CMK (cell line): ENCODE data around the gene CHST11.

Experiments
- DNase-seq: peaks from one replicate; pipeline ENCODE4 v3.0.0-alpha.2; 2010; ENCODE audit warnings: low read depth

The CHST11 gene

DNA sequence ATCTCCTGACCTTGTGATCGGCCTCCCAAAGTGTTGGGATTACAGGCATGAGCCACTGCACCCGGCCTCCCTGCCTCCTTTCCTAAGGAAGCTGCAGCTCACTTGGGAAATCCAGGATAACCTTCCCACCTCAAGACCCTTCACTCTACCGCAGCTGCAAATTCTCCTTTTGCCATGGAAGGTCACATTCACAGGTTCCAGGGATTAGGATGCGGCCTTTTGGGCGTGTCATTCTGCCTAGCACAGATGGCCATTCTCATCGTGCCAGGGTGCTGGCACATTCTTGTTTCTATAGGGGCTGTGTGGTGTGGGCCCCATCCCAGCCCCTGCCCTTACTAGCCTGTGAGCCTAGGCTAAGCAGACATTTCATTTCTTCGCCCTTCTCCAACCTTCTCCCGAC is 219.9 kb downstream of the CHST11 start:
- DNase-seq: no peak

DNA sequence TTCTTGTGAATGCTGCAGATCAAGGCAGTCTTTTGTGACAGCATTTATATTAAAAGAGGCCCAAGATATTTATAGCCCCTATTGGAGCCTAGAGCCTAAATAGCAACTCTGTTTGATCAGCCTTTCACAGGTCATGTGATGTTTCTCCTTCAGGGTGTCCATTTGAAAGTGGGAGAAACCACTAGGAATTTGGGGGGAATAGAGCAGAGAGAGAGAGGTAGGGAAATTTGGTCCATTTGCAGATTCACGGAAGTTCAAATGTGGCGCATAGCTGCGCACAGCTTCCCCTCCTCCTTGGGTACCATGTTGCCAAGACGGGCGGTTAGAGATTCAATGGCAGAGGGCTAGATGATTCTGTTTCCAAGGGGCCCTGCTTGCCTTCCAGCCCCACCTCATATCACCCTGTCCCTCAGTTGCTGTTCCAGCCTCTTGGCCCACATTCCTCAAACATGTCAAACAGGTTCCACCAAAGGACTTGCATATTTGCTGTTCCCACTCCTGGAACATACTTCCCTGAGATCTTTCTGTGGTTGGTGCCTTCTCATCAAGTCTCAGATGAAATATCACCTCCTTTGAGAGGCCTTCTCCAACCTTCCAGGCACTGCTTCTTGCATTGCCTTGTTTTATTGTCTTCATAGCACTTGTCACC is 220.8 kb downstream of the CHST11 start:
- no peak for DNase-seq

DNA sequence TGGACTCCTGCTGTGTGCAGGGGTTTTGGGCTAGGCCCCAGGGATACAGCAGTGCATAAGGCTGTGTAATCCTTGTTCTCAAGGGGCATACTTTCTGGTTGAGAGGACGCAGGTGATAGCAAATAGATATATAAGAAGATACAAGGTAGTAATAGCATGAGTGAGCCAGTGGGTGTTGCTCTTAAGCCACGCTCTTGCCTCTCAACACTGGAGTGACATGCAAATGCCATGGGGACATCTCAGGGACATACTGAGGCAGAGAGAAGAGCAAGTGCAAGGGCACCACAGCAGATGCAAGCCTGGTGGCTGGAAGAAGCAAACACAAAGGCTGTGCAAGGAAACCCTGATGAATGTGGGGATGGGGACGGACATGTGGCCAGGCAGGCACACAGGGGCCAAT is 223.3 kb downstream of the CHST11 start:
- no peak for DNase-seq

- no peak for DNase-seq
Measured at GRCh38 chr12:104680491-104680890, 223.7 kb downstream of the CHST11 start.

GRCh38 chr12:104681012-104681690 is 224.4 kb downstream of the CHST11 start:
- no peak for DNase-seq

GRCh38 chr12:104682790-104683279 is 226.1 kb downstream of the CHST11 start:
- DNase-seq: no peak

DNA sequence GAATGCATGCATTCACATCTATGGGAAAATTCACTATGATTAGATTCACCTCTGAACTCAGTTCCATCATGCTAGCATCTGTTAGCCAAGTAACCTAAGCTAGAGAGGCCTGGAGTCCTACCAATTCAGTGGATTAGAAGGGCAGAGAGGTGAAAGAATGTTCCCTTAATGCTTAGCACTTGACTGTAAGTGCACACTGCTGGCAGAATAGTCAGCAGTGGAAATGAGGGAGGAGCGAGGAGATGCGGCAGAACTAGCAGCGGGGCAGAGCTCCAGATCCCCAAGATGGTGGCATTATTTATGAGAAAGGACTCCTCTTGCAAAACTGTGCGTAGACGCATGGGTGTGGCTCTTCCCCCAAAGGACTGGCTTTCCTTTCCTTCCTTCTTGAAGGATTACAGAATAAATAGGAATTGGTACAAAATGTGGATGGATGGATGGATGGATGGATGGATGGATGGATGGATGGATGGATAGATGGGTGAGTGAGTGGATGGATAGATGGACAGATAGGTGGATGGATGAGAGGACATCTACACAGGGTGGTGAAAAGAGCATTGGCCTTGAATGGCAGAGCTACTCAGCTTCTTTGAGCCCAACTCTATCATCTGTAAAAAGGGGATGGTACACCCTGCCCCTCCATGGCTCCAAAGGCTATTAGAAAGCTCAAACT is 227.2 kb downstream of the CHST11 start:
- no peak for DNase-seq

GRCh38 chr12:104684884-104685283 is 228.1 kb downstream of the CHST11 start:
- DNase-seq: no peak

DNA sequence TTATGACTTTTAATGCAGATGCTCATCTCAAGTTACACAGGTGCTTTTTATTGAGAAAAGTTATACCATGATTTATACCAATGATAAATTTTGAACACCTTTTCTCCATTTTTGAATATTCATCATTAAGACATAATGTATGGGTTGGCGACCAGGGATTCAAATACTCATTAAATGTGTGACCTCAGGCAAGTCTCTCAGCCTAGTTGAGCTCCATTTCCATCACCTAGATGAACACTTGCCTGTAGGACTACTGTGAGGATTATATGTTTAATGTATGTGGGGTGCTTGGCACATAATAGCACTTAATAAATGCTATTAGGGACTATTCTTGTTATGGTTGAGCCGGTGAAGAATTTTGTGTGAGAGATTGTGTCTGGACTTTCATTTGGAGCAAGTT is 228.6 kb downstream of the CHST11 start:
- DNase-seq: no peak

DNA sequence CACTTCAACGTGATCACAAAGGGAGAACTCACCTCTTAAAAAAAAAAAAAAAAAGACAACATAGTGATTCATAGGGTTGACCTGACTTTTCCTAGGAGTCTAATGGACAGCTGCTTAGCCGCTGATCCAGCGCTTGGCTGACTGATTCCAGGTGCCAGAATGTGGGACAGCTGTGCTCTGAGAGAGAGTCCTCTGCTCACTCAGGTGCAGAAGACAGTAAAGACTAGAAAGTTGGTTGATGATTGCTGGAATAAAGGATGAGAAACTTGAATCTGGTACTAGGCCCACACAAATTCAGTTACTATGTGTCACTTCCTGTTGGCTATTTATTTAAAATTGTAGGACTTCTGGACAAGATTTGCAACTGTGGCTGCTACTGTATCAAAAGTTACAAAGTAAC is 229.4 kb downstream of the CHST11 start:
- DNase-seq: no peak

DNA sequence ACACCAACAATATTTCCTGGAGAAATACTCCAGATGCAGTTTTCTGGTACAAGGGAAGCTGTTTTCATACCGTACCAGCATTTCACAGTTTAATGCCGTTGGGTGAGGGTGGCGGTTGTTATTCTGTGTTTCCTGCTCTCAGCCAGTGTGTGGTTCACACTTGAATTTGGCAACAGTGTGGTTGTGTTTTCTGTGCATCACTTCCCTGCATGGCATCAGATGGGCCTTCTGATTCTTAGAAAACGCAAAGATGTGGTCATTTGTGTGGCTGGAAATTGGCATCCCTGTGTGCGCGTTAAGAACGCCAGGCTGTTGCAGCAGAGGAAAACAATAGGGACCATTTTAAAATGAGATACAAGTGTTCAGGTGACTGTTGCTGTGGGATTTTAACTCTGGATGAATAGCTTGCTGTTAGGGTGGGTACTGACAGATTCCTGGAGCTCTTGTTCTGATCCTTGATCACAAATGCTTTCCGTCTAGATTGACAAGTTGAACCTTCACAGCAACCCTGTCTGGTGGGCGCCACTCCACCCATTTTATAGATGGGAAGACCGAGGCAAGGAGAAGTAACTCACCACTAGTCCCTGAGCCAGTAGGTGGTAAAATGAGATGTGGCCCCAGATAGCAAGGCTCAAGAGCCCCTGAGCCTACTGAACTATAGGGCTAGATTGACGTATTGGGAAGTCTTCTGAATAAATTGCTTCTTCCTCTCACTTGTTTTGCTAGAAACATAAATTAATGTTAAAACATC is 231.2 kb downstream of the CHST11 start:
- DNase-seq: no peak

- DNase-seq: no peak
Measured at GRCh38 chr12:104689635-104690034, 232.9 kb downstream of the CHST11 start.

GRCh38 chr12:104691721-104692556 is 235.2 kb downstream of the CHST11 start:
- DNase-seq: no peak

GRCh38 chr12:104692557-104693218 is 235.9 kb downstream of the CHST11 start:
- DNase-seq: no peak

DNA sequence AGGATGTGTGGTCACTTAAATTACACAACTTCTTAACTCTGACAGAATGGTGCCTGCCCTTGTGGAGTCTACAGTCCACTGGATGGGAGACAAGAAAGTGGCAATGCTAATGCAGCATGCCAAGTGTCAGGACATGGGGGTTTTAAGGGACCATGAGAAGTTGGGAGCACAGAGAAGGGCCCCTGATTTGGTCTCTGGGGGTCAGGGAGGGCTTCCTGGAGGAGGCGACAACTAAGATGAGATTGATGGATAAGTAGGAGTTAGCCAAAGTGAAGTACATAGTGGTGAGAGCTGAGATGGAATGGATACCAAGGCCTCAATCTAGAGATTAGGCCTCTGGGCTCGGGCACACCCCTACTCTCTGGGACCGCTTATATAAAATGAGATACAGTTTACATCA is 236.7 kb downstream of the CHST11 start:
- no peak for DNase-seq

- DNase-seq: no peak
Measured at GRCh38 chr12:104694161-104694560, 237.4 kb downstream of the CHST11 start.

GRCh38 chr12:104694711-104695110 is 238.0 kb downstream of the CHST11 start:
- DNase-seq: no peak

GRCh38 chr12:104695453-104696148 is 238.9 kb downstream of the CHST11 start:
- DNase-seq: no peak

GRCh38 chr12:104697186-104697585 is 240.4 kb downstream of the CHST11 start:
- DNase-seq: no peak

GRCh38 chr12:104698871-104699270 is 242.1 kb downstream of the CHST11 start:
- DNase-seq: no peak
